Coronary artery (tissue), 2 donors: ENCODE measurements around the gene NEK11.

Source experiments
- DNase-seq: peaks from one replicate; pipeline ENCODE4 v3.0.0-alpha.2; 2017; ENCODE audit warnings: low spot score
- H3K27ac ChIP-seq, 2 donors: fragments of 200-600 bp; sonication (generic); one replicate each; pipeline ENCODE4 v1.5.1; 2016 to 2019
- H3K4me3 ChIP-seq: fragments of 200-600 bp; sonication (generic); 2 replicates; pipeline ENCODE4 v1.5.1; 2016; ENCODE audit warnings: mild to moderate bottlenecking, moderate library complexity
- TF ChIP-seq, protein P1 (sequence below): fragments of 200-600 bp; sonication (generic); IDR thresholded peaks from one replicate; pipeline ENCODE4 v1.5.1; 2019; ENCODE audit warnings: antibody characterized with exemption

Gene NEK11

DNA sequence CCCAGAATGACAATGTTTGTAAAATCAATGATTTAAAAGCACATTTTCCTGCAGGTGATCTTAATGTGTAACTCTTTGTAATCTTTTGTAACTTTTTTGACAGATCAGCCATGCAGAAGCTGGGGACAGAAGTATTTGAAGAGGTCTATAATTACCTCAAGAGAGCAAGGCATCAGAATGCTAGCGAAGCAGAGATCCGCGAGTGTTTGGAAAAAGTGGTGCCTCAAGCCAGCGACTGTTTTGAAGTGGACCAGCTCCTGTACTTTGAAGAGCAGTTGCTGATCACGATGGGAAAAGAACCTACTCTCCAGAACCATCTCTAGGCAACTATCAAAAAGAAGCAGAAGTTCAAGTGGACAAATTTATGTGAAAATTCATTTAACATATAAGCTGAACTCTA lies 322.8 kb downstream of the NEK11 start:
- DNase-seq: no peak
- Histone ChIP-seq H3K4me3 (no peak overlapping the region), H3K27ac (no peak overlapping the region)
- TF ChIP-seq, protein P1, sequence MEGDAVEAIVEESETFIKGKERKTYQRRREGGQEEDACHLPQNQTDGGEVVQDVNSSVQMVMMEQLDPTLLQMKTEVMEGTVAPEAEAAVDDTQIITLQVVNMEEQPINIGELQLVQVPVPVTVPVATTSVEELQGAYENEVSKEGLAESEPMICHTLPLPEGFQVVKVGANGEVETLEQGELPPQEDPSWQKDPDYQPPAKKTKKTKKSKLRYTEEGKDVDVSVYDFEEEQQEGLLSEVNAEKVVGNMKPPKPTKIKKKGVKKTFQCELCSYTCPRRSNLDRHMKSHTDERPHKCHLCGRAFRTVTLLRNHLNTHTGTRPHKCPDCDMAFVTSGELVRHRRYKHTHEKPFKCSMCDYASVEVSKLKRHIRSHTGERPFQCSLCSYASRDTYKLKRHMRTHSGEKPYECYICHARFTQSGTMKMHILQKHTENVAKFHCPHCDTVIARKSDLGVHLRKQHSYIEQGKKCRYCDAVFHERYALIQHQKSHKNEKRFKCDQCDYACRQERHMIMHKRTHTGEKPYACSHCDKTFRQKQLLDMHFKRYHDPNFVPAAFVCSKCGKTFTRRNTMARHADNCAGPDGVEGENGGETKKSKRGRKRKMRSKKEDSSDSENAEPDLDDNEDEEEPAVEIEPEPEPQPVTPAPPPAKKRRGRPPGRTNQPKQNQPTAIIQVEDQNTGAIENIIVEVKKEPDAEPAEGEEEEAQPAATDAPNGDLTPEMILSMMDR: no peak

- TF ChIP-seq, protein P1: no peak
- no peak for DNase-seq
- Histone ChIP-seq H3K27ac (no peak overlapping the region), H3K4me3 (no peak overlapping the region)
Measured at GRCh38 chr3:131349946-131350347, 323.3 kb downstream of the NEK11 start.

GRCh38 chr3:131350506-131350905 lies 323.8 kb downstream of the NEK11 start:
- no peak overlapping the region for H3K27ac ChIP-seq
- TF ChIP-seq, protein P1: no peak
- DNase-seq: no peak
- H3K4me3 ChIP-seq: no peak overlapping the region

- Histone ChIP-seq H3K27ac (no peak overlapping the region), H3K4me3 (no peak overlapping the region)
- no peak for DNase-seq
- TF ChIP-seq, protein P1: no peak
Measured at GRCh38 chr3:131353016-131353877, 326.6 kb downstream of the NEK11 start.

DNA sequence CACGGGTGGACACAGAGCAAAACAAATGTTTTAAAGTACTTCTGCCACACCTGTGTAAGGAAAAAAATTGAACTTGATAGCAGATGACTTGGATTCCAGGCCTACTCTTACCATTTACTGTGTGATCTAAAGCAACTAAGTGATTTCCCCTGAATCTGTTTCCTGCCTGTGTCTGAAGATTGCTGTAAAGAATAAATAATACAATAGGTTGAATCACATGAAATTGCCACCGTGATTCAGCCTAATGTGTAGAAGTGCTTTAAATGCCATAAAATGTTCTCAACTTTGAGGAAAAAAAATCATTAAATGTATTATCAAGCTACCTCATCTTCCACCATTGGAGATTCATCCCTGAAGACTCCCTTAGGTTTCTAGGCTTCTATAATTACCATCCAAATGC lies 327.3 kb downstream of the NEK11 start:
- Histone ChIP-seq H3K4me3 (no peak overlapping the region), H3K27ac (no peak overlapping the region)
- DNase-seq: no peak
- TF ChIP-seq, protein P1: no peak

DNA sequence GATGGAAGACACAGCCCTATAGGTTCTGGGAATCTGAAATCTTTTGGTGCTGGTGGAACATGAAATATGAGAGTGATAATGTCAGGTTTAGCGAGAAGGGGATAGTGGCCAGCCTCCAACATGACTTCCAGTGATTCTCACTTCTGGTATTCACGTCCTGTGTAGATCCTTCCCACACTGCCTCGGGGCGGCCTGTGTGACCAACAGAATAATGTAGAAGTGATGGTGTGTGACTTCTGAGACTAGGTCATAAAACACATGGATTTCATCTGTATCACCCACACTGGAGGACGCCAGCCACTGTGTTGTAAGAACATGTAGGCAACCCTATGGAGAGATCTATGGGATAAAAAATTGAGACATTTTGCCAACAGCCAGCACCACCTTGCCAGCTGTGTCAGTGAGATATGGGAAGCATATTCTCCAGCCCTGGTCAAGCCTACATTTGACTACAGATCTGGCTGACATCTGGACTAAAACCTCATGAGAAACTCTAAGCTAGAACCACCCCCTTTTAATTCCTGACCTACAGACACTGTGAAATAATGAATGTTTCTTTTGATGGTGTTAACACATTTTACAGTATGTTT lies 329.4 kb downstream of the NEK11 start:
- TF ChIP-seq, protein P1: no peak
- H3K27ac ChIP-seq: no peak overlapping the region
- DNase-seq: no peak
- no peak overlapping the region for H3K4me3 ChIP-seq

DNA sequence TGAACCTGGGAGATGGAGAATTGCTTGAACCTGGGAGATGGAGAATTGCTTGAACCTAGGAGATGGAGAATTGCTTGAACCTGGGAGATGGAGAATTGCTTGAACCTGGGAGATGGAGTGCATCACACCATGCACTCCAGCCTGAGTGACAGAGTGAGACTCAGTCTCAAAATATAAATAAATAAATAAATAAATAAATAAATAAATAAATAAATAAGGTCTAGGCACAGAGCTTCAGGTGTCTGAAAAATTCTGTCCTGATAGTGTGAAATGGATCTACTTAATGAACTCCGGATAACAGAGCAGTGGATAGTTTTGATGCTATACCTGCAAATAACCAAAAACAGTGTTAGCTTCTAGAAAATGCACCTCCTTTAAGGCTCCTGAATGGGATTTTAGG lies 330.6 kb downstream of the NEK11 start:
- DNase-seq: no peak
- TF ChIP-seq, protein P1: no peak
- no peak overlapping the region for H3K27ac ChIP-seq
- no peak overlapping the region for H3K4me3 ChIP-seq
